GM18951 (cell line): ENCODE results near the gene BANF1.

Experiments used
- POLR2A ChIP-seq: IDR thresholded peaks from 4 replicates; pipeline ENCODE4 v1.6.1; 2011; ENCODE audit warnings: mild to moderate bottlenecking; ENCODE audit not compliant: insufficient read length, insufficient read depth; ENCODE audit errors: extremely low read depth
- in situ Hi-C: fragments of 300-500 bp; cut with MboI; formaldehyde crosslinking; loops from one replicate; pipeline ENCODE4 v1.12.0; 2022; ENCODE audit warnings: low sequenced_read_pairs, mixed read lengths, inconsistent platforms; ENCODE audit not compliant: unreplicated experiment

BANF1 gene

DNA sequence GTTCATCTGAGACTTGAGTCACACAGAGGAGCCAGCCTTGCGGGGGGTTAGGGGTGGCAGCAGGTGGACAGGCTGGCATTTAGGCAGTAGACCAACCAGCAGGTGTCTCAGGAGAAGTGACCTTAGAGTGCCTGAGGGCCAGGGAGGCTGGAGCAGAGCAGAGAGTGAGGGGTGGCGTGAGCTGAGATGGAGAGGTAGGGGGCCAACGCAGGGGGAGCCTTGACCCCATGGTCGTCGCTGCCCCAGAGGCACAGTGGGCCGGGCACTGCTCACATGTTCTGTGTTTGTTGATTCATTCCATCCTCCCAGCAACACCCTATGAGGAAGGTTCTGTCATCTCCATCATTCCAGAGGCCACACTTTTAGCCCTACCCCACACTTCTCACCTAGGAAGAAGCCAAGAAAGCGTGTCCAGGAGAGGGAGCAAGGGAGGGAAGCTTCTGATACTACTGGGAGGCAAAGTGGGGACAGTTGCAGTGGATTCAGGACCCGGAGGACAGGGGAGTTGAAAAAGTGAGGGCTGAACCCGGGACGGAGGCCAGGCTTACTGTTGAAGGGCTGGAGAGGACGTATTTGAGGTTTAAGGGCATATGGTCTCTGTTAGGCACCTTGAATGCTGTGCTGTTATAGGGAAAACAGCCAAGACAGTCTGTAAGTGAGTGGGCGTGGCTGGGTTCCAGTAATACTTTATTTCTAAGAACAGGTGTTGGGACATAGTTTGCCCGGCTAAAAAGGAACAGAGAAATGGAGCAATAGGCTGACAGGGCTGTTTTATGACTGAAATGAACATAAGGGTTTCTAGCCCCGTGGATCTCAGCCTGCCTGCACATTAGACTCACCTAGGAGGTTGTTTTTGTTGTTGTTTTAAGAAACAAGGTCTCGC, 33.5 kb upstream of the BANF1 start:
- in situ Hi-C loops, result no loop called here
- TF ChIP-seq POLR2A, result no peak

DNA sequence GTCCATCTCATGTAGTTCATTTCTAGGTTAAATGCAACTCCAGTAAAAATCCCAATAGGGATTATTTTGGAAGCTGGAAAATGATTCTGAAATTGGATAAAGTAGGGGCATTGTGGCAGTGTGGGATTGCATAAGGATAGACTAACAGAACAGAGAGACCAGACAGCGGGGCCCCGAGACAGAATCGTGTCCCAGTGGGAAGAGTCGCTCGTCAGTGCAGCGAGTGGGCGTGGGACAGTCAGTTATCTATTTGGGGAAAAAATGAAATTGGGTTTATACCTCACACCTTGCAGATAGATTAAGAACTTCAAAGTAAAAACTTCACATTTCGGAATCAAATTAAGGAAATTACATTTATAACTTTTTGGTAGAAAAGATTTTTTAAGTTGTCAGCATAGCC, 30.2 kb upstream of the BANF1 start:
- in situ Hi-C loops, result no loop called here
- TF ChIP-seq POLR2A, result no peak

DNA sequence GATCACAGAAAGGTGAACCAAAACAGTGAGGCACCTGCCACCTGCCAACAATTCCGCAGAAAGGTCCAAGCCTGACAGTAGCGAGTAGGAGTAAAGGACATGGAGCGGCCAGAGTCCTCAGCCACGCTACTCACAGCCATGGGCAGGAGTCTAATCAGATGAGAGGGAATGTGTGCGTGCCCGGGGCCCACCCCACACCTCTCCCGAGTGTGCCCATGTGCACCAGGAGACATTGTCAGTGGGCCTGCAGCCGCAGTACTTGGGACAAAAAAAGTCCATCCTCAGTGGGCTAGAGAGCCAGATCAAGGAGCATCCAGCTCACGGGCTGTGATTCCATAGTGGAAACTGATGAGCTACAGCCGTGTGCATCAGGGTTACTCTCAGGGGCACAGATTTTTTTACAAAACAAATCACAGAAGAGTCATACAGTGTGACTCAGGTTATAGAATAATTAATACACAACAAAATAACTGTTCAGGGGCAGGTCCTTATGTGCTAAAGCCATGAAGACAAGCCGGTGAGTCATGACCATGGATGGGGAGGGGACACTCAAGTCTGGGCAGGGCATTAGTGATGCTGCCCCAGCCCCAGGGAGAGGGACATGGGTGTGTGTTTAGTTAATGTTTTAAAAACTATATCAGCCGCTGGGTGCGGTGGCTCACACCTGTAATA, 28.7 kb upstream of the BANF1 start:
- in situ Hi-C loops, result no loop called here
- TF ChIP-seq POLR2A, result no peak

DNA sequence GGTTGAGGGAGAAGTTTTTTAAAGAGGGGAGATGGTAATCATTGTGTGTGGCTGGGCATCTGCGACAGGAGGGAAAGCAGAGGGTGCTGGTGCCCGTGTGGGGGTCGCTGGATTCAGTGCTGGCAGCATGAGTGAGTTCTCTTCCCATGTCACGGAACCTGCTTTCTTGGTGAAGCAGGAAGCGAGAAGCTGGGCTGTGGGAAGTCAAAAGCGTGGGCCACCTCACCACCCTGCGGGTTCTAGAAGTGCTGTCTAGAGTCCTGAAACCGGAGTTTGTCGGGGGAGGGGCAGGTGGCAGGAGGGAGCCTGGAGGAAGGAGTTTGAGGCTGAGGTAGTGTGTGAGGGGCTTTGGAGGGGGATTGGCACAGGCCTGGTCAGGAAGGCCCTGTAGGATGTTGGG, 26.5 kb upstream of the BANF1 start:
- in situ Hi-C loops, result loop anchor here (25.0 kb wide), 1 partner anchor 263 kb away; the partner anchor contains the start of genes KAT5 and RNASEH2C
- no peak for TF ChIP-seq POLR2A

DNA sequence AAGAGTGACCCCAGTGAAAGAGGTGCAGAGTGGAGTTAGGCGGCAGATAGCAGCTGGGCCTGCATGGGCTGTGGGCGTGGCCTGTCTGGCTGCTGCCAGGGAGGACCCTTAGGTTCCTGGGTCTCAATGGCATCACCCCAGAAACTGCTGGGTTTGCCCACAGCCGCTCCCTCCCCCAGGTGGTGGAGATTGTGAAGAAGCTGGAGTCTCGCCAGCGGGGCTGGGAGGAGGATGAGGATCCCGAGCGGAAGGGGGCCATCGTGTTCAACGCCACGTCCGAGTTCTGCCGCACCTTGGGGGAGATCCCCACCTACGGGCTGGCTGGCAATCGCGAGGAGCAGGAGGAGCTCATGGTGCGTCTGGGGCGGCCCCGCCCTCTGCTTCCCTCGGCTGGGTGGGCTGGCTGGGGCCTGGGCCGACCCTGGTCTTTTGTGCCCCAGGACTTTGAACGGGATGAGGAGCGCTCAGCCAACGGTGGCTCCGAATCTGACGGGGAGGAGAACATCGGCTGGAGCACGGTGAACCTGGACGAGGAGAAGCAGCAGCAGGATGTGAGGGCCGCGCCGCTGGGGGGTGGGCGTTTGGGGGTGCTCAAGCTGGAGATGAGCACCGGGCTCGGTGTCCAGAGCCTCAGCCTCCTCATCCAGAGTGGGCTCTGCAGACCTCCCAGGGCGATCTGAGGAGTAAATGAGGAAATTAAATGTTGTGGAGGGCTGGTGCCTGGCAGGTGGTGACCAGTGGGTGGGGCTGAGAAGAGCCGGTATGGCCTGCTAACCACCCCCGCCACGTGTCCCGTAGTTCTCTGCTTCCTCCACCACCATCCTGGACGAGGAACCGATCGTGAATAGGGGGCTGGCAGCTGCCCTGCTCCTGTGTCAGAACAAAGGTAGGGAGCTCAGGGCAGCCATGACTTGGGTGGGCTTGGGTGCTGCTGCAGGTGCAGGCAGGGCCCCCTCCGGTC, 25.8 kb upstream of the BANF1 start:
- TF ChIP-seq POLR2A, result no peak
- in situ Hi-C loops, result loop anchor here (25.0 kb wide), 1 partner anchor 264 kb away; the partner anchor contains the start of genes KAT5 and RNASEH2C

DNA sequence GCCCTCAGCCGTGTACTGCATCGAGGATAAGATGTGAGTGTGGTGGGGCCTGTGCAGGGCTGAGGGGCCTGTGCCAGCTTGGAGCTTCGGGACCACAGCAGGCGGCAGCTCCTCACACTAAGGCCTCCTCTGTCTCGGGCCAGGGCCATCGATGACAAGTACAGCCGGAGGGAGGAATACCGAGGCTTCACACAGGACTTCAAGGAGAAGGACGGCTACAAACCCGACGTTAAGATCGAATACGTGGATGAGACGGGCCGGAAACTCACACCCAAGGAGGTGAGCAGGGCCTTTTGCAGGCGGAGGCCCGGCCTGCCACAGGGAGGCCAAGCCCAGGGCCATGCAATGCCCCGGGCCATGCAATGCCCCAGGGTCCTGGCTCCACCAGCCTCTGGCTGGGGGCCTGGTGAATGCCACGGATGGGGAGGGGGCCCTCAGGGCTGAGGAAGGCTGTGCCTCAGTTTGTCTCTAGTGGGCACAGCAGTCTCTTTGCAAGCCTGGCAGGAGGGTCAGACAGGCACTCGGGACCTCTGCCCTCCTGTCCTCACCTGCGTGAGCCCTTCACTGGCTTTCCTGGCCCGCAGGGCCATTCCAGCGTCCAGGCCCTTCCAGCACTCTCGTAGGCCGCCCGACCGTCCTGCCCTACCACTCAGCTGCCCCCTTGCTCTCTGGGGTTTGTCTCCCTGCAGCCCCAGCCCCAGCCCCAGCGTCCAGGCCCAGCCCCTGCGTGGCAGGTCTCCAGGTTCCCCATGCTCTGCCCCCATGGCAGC, 24.5 kb upstream of the BANF1 start:
- no peak for TF ChIP-seq POLR2A
- in situ Hi-C loops, result loop anchor here (25.0 kb wide), 1 partner anchor 266 kb away; the partner anchor contains the start of genes KAT5 and RNASEH2C

DNA sequence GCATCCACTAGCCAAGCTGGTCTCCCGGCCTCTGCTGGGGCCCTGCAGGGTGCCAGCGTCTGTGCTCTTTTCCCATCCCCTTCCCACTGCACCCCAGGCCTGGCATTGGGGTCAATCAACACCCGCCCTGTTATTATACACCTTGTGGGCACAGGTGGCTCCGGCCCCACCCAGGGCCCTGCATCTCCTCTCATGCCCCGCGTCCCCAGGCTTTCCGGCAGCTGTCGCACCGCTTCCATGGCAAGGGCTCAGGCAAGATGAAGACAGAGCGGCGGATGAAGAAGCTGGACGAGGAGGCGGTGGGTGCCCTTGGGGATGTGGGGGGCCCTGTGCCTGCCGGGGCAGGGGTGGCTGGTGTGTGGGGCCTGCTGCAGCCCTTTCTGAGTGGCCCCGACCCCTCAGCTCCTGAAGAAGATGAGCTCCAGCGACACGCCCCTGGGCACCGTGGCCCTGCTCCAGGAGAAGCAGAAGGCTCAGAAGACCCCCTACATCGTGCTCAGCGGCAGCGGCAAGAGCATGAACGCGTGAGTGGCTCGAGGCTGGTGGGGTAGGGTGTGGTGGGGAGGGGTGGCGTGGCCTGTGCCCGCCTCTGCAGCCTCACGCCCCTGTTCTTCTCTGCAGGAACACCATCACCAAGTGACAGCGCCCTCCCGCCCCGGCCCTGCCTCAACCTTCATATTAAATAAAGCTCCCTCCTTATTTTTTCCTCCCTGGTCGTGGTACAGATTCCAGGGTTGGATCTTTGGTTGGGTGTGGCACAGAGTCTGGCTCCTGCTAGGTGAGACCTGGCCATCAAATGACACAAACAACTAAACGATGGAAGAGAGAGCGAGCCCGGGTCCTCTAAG, 23.7 kb upstream of the BANF1 start:
- in situ Hi-C loops, result loop anchor here (25.0 kb wide), 1 partner anchor 266 kb away; the partner anchor contains the start of genes KAT5 and RNASEH2C

DNA sequence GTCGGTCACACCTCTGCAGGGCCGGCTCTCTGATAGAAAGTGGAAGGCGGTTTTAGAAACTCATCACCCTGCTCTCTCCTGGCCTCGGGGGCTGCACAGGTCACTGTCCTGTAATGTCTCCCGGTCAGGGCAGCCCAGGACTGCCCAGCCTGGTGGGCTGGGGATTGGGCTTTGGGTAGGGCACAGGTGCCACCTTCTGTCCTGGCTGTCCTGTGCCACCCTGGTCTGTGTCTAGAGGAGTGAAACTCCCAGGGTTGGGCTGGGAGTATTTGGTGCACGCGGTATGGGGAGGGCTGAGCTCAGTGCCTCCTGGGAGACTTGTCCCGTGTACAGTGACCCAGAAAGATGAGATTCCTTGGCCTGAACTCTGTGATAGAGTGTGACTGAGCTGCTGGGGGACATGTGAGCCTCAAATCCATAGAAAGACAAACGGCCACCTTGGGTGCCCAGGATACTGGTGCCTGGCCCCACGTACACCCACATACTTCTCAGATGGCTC, 23.0 kb upstream of the BANF1 start:
- TF ChIP-seq POLR2A, result no peak
- in situ Hi-C loops, result loop anchor here (25.0 kb wide), 1 partner anchor 267 kb away; the partner anchor contains the start of genes KAT5 and RNASEH2C

More for the DNA sequence above, 23.7 kb upstream of the BANF1 start:
- no peak for TF ChIP-seq POLR2A

DNA sequence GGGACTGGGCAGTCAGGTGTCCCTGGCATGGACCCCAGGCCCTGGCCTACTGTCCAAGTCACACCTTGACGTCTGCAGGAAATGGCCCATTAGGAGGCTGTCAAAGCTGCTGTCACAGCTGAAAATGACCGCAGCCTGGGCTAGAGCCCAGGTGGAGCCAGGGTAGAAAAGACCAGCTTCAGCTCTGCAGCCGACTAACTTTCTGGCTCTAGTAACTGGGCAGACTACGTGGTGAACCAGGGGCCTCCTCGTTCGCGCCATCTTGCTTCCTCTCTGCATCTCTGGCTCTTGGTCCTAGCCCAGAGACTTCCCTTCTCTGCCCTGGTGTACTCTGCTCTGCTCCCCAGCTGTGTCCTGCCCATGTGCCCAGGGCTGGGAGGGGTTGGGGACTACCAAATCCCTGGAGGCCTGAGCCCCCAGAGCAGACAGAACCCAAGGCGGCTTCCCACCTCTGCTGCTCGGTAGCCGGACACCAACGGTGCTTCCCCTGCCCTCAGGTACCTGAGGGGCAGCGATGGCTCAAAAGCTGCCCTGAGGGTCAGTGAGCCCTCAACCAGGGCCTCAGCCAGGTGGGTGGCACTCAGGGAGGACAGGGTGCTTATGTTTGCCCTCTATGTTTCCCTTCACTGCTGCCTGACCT, 21.1 kb upstream of the BANF1 start:
- in situ Hi-C loops, result loop anchor here (25.0 kb wide), 1 partner anchor 269 kb away; the partner anchor contains the start of genes KAT5 and RNASEH2C

More for the DNA sequence above, 21.1 kb upstream of the BANF1 start:
- TF ChIP-seq POLR2A, result no peak
